ENCODE data around the gene SLC25A41. TPM values are rescaled to one million over a fixed set of nuclear protein-coding genes. Genes with fewer than 3 reads are reported as not detected.

SLC25A41 gene
- total RNA-seq, 2 donors from 2014 or later, result not detected

- no peak for DNase-seq (ENCODE audit: low spot score)
- Histone ChIP-seq H3K27ac (no peak overlapping the region), H3K27me3 (peaks cover 5 to 10% of the 10 kb centered on the region in 2 donors), H3K36me3 (no peaks in the 10 kb centered on the region), H3K4me1 (peaks cover 0 to 8% of the 10 kb centered on the region in 2 donors), H3K9me3 (no peaks in the 10 kb centered on the region), H3K4me3 (no peak overlapping the region)
- no peak for TF ChIP-seq CTCF (IDR thresholded peaks at IDR 0.05)
Measured at GRCh38 chr19:6466526-6467248, 33.1 kb upstream of the SLC25A41 start.

GRCh38 chr19:6465663-6466062 is 32.1 kb upstream of the SLC25A41 start:
- Histone ChIP-seq H3K4me3 (no peak overlapping the region), H3K9me3 (no peaks in the 10 kb centered on the region), H3K27ac (no peak overlapping the region), H3K4me1 (peaks cover 0 to 11% of the 10 kb centered on the region in 2 donors), H3K27me3 (peaks cover 5 to 10% of the 10 kb centered on the region in 2 donors), H3K36me3 (no peaks in the 10 kb centered on the region)
- TF ChIP-seq CTCF (IDR thresholded peaks at IDR 0.05), result no peak
- no peak for DNase-seq (ENCODE audit: low spot score)

- TF ChIP-seq CTCF (IDR thresholded peaks at IDR 0.05), result no peak
- Histone ChIP-seq H3K9me3 (no peaks in the 10 kb centered on the region), H3K27ac (no peak overlapping the region), H3K27me3 (peaks cover 5 to 10% of the 10 kb centered on the region in 2 donors), H3K4me1 (peaks cover 0 to 11% of the 10 kb centered on the region in 2 donors), H3K36me3 (no peaks in the 10 kb centered on the region), H3K4me3 (no peak overlapping the region)
- no peak for DNase-seq (ENCODE audit: low spot score)
Measured at GRCh38 chr19:6465006-6465405, 31.4 kb upstream of the SLC25A41 start.

- peaks cover 5 to 10% of the 10 kb centered on the region in 2 donors for H3K27me3 ChIP-seq
- H3K9me3 ChIP-seq, result no peaks in the 10 kb centered on the region
- H3K36me3 ChIP-seq, result no peaks in the 10 kb centered on the region
- H3K27ac ChIP-seq, result no peak within 1 kb of the TSS
- peaks cover 0 to 12% of the 10 kb centered on the region in 2 donors for H3K4me1 ChIP-seq
- no peak for DNase-seq (ENCODE audit: low spot score)
- no peak within 1 kb of the TSS for H3K4me3 ChIP-seq
- no peak for TF ChIP-seq CTCF (IDR thresholded peaks at IDR 0.05)
Measured at GRCh38 chr19:6464070-6464873, 30.7 kb upstream of the SLC25A41 start, which contains the start of gene CRB3. Gene CRB3, plus strand, starts transcription at chr19:6464271. Its CDS starts 431 bp downstream, at chr19:6464702.

- peak; percentile 95 for DNase-seq (ENCODE audit: low spot score)
Measured at GRCh38 chr19:6460099-6460884, 26.7 kb upstream of the SLC25A41 start.

More at GRCh38 chr19:6460099-6460884, 26.7 kb upstream of the SLC25A41 start:
- peak overlapping the region; percentile 81 to 83 for H3K27ac ChIP-seq
- H3K36me3 ChIP-seq, result peaks cover 8% of the 10 kb centered on the region
- H3K9me3 ChIP-seq, result no peaks in the 10 kb centered on the region
- H3K27me3 ChIP-seq, result peaks cover 5 to 10% of the 10 kb centered on the region in 2 donors
- H3K4me3 ChIP-seq, result peak overlapping the region; percentile 55 to 68
- peaks cover 0 to 27% of the 10 kb centered on the region in 2 donors for H3K4me1 ChIP-seq
- peak; percentile 38 to 72 for TF ChIP-seq CTCF (IDR thresholded peaks at IDR 0.05)

Data from right atrium auricular region (tissue), 2 donors.